ENCODE measurements around the gene PPP1R18. TPM values are rescaled to one million over a fixed set of nuclear protein-coding genes. Genes with fewer than 3 reads are reported as not detected.

PPP1R18 gene
- total RNA-seq, 1 donor from 2014 or later = 71.0 TPM

DNA sequence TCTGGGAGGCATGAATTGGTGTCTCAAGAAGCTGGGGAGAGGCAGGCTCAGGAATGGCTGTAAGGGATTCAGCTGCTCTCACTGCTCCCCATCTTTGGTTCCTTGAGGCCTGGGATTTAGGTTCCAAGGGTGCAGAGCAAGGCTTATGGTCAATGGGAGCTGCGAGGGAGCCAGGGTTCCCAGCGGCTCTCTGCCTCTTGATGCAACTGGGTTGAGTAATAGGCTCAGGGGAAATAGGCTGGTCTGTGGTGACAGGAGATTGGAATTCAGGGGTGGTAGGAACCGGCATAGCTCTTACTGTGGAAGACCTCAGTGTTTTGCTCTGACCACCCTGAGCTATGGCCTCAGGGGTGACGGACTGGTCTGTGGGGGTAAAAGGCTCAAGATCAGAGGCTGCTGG lies 17.4 kb upstream of the PPP1R18 start:
- Mint-ChIP-seq H3K36me3 (ENCODE audit: low read depth) (peaks cover 44% of the 10 kb centered on the region), H3K27ac (ENCODE audit: unreplicated experiment) (no peak overlapping the region), H3K4me3 (no peak overlapping the region), H3K4me1 (no peaks in the 10 kb centered on the region), H3K27me3 (ENCODE audit: low read depth) (no peaks in the 10 kb centered on the region), H3K9me3 (no peaks in the 10 kb centered on the region)
- TF ChIP-seq, protein P1, sequence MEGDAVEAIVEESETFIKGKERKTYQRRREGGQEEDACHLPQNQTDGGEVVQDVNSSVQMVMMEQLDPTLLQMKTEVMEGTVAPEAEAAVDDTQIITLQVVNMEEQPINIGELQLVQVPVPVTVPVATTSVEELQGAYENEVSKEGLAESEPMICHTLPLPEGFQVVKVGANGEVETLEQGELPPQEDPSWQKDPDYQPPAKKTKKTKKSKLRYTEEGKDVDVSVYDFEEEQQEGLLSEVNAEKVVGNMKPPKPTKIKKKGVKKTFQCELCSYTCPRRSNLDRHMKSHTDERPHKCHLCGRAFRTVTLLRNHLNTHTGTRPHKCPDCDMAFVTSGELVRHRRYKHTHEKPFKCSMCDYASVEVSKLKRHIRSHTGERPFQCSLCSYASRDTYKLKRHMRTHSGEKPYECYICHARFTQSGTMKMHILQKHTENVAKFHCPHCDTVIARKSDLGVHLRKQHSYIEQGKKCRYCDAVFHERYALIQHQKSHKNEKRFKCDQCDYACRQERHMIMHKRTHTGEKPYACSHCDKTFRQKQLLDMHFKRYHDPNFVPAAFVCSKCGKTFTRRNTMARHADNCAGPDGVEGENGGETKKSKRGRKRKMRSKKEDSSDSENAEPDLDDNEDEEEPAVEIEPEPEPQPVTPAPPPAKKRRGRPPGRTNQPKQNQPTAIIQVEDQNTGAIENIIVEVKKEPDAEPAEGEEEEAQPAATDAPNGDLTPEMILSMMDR (conservative IDR thresholded peaks at IDR 0.05) = no peak
- no peak for DNase-seq (ENCODE audit: low read depth, low spot score)

DNA sequence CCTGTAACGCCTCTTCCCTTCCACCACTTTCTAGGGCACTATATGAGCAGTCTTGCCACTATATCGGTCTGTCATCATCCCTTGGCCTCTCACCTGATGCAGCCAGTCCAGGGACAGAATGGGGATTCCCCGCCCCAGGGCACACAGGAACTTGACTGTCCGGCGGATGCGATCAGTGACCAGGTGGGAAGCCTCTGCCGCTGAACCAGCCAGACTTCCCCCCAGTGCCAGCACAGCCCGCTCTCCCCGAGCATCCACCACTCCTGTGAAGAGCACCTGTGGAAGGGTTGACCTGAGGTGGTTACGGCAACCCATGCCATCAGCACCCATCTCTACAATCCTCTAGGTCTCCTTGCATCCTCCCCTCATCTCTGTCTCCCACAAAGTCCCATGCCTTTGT lies 16.6 kb upstream of the PPP1R18 start:
- Mint-ChIP-seq H3K4me3 (no peak overlapping the region), H3K36me3 (ENCODE audit: low read depth) (peaks cover 43% of the 10 kb centered on the region), H3K9me3 (no peaks in the 10 kb centered on the region), H3K4me1 (no peaks in the 10 kb centered on the region), H3K27ac (ENCODE audit: unreplicated experiment) (no peak overlapping the region), H3K27me3 (ENCODE audit: low read depth) (no peaks in the 10 kb centered on the region)
- DNase-seq (ENCODE audit: low read depth, low spot score) = no peak
- TF ChIP-seq, protein P1 (conservative IDR thresholded peaks at IDR 0.05) = no peak

DNA sequence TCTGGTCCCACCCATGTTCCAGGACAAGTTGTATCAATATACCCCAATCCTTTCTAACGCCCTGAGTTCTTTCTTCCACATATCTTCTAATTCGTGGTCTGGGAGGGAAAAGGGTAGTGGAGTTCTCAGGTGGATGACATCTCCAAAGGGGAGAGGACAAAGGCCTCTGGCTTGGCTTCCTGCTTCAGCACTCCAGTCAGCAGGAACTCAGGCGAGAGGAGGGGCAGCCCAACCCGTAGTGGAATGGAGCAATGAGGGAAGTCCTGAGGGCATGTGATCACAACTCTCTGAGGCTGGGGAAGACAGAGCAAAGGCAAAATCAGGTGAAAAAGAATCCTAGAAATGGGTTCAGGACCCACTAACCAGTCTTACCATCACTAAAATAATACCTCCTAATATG lies 13.9 kb upstream of the PPP1R18 start:
- Mint-ChIP-seq H3K27me3 (ENCODE audit: low read depth) (no peaks in the 10 kb centered on the region), H3K4me1 (no peaks in the 10 kb centered on the region), H3K4me3 (no peak overlapping the region), H3K9me3 (no peaks in the 10 kb centered on the region), H3K27ac (ENCODE audit: unreplicated experiment) (peak overlapping the region; percentile 71), H3K36me3 (ENCODE audit: low read depth) (peaks cover 29% of the 10 kb centered on the region)
- TF ChIP-seq, protein P1 (conservative IDR thresholded peaks at IDR 0.05) = no peak
- DNase-seq (ENCODE audit: low read depth, low spot score) = no peak

DNA sequence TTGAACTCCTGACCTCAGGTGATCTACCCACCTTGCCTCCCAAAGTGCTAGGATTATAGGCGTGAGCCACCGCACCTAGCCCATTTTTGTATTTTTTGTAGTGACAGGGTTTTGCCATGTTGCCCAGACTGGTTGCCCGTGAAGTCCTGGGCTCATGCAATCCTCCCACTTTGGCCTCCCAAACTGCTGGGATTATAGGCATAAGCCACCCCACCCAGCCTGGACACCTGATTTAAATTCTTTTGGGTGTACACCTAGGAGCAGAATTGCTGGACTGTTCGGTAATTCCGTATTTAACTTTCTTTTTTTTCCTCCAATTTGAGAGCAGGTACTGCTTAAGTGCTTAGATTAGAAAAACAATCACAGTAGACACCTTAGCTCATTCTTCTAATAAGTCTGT lies 10.0 kb upstream of the PPP1R18 start:
- DNase-seq (ENCODE audit: low read depth, low spot score) = no peak
- no peaks in the 10 kb centered on the region for H3K27me3 Mint-ChIP-seq (ENCODE audit: low read depth)
- H3K4me1 Mint-ChIP-seq = peaks cover 8% of the 10 kb centered on the region
- H3K4me3 Mint-ChIP-seq = no peak overlapping the region
- no peak overlapping the region for H3K27ac Mint-ChIP-seq (ENCODE audit: unreplicated experiment)
- peaks cover 3% of the 10 kb centered on the region for H3K36me3 Mint-ChIP-seq (ENCODE audit: low read depth)
- TF ChIP-seq, protein P1 (conservative IDR thresholded peaks at IDR 0.05) = no peak
- peaks cover 2% of the 10 kb centered on the region for H3K9me3 Mint-ChIP-seq

DNA sequence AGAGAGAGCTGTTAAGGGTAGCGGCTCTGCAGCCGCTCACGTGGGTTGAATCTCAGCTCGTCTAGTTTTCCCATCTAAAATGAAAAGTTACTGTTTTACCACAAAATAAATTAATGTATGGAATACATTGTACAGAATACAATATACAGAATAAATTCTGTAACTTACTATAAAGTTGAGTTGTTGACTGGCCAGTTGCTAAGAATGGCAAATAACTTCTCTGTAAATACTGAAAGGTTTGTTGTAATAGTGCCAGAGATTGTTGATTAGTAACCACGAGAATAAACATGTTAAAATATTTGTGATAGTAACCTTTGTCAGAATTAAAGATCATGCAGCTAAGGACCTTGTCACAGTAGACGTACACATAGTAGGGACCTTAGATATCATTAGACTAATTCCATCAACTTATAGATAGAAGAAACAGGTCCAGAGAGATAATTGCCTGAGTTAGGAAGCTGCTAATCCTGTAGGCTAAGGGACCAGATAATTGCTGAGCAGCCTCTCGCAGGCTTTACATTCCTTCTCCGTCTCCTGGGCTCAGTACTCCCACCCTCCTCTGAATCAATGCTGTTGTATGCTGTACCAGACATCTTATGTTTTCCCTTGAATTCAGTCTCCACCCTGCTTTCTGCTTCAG lies 4.9 kb upstream of the PPP1R18 start:
- H3K27ac Mint-ChIP-seq (ENCODE audit: unreplicated experiment) = peak overlapping the region; percentile 73

More for the DNA sequence above, 4.9 kb upstream of the PPP1R18 start:
- no peaks in the 10 kb centered on the region for H3K36me3 Mint-ChIP-seq (ENCODE audit: low read depth)
- peaks cover 47% of the 10 kb centered on the region for H3K4me1 Mint-ChIP-seq
- TF ChIP-seq, protein P1 (conservative IDR thresholded peaks at IDR 0.05) = no peak
- DNase-seq (ENCODE audit: low read depth, low spot score) = no peak
- H3K9me3 Mint-ChIP-seq = peaks cover 2% of the 10 kb centered on the region
- no peaks in the 10 kb centered on the region for H3K27me3 Mint-ChIP-seq (ENCODE audit: low read depth)
- H3K4me3 Mint-ChIP-seq = peak overlapping the region; percentile 86
